ENCODE measurements around the gene PSG3. TPM values are rescaled to one million over a fixed set of nuclear protein-coding genes. Genes with fewer than 3 reads are reported as not detected.
A peak's percentile ranks its signal among the peaks of the same experiment; 100 is the strongest.
"Not testable (repeated sequence)": the region's sequence is repeated elsewhere in the genome, so short reads cannot be mapped to it uniquely, and the experiment has no call there.

PSG3 gene
- total RNA-seq: not detected in 2 replicates
- not detected in 2 replicates for polyA plus RNA-seq

DNA sequence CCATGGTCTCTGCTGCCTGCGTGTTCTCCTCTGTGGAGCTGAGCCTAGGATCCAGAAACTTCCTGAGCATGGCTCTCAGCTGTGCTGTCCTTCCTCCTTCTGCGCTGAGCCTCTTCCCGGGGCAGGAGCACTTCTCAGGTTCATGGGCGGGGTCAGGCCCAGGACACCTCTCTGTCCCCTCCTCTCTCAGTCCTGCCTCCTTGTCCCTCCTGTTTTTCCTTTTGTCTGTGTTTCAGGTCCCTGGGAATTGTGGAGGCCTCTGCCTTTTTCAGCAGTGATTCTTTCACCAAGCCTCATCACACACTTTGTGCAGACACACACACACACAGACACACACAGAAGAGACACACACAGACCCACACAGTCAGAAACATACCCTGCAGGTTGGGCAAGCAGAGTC is at the start of gene PSG3:
Gene PSG3, minus strand, starts transcription at position 101 of the 400 bp plus-strand sequence. Its CDS starts 97 bp downstream, at position 4.
- not testable (repeated sequence) for H3K27me3 ChIP-seq; H3K9me3 ChIP-seq (ENCODE audit: low read depth); DNase-seq (ENCODE audit: low read depth in 1 of 2, low spot score in 1 of 2); H3K36me3 ChIP-seq; H3K27ac ChIP-seq; H3K4me1 ChIP-seq (ENCODE audit: low read depth); H3K4me3 ChIP-seq

DNA sequence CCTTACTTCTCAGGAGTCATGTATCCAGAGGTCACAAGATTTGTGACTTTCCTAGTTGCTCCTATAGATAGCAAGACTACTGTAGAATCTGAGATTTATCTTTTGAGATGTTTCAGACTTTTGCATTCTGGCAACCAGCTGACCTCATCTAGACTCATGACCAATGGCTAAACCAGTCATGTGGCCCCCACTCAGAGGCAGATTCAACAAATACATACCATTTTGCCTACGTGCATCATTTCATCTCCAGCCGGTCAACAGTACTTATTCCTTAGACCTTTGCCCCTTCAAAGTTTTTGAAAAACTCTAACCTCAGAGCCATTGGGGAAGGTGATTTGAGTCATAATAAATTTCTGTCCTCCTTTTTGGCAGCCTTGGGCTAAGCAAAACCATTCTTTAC is 48.5 kb upstream of the PSG3 start:
- H3K4me1 ChIP-seq (ENCODE audit: low read depth); H3K9me3 ChIP-seq (ENCODE audit: low read depth); H3K4me3 ChIP-seq; DNase-seq (ENCODE audit: low read depth in 1 of 2, low spot score in 1 of 2); H3K27me3 ChIP-seq; H3K27ac ChIP-seq; H3K36me3 ChIP-seq: not testable (repeated sequence)

DNA sequence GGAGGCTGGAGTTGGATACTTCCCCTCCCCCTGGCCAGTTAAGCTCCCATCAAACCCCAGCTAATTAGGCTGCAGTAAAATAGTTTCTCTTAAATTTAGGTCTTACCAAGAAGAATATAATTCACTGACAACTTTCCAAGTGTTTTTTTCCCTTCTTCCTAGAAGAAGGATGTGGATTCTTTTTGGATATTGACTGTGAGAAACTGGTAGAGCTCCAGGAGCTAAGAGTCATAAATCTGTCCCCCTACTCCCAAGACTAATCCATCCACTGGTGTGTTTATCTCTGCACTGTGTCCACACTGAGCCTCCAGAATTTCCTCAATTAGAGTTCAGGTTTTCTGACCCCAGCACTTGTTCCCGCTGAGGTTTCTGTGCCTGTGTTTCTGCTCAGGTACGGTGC is 47.5 kb upstream of the PSG3 start:
- not testable (repeated sequence) for H3K9me3 ChIP-seq (ENCODE audit: low read depth); H3K4me3 ChIP-seq; H3K36me3 ChIP-seq; DNase-seq (ENCODE audit: low read depth in 1 of 2, low spot score in 1 of 2); H3K4me1 ChIP-seq (ENCODE audit: low read depth); H3K27me3 ChIP-seq; H3K27ac ChIP-seq

DNA sequence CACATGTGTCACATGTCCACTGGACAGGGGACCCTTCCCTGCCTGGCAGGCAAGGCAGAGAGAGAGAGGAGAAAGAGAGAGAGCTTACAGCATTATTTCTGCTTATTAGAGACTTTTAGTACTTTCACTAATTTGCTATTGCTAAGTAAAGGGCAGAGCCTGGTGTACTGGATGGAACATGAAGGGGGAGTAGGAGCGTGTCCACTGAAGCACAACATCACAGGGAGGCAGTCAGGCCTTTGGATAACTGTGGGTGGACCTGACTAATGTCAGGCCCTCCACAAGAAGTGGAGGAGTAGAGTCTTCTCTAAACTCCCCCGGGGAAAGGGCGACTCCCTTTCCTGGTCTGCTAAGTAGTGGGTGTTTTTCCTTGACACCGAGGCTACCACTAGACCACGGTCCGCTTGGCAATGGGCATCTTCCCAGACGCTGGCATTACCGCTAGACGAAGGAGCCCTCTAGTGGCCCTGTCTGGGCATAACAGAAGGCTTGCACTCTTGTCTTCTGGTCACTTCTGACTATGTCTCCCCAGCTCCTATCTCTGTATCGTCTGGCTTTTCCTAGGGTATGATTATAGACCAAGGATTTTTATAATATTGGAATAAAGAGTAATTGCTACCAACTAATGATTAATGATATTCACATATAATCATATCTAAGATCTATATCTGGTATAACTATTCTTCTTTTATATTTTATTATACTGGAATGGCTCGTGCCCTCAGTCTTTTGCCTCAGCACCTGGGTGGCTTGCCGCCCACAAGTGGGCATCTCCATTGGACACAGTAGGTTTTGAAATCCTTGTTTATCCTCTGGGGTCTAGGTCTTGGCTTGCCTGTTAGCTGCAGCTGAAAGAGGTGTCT is 36.7 kb upstream of the PSG3 start:
- not testable (repeated sequence) for H3K4me1 ChIP-seq (ENCODE audit: low read depth); H3K4me3 ChIP-seq; H3K36me3 ChIP-seq; H3K27ac ChIP-seq; H3K27me3 ChIP-seq; H3K9me3 ChIP-seq (ENCODE audit: low read depth)
- TF ChIP-seq, protein P1, sequence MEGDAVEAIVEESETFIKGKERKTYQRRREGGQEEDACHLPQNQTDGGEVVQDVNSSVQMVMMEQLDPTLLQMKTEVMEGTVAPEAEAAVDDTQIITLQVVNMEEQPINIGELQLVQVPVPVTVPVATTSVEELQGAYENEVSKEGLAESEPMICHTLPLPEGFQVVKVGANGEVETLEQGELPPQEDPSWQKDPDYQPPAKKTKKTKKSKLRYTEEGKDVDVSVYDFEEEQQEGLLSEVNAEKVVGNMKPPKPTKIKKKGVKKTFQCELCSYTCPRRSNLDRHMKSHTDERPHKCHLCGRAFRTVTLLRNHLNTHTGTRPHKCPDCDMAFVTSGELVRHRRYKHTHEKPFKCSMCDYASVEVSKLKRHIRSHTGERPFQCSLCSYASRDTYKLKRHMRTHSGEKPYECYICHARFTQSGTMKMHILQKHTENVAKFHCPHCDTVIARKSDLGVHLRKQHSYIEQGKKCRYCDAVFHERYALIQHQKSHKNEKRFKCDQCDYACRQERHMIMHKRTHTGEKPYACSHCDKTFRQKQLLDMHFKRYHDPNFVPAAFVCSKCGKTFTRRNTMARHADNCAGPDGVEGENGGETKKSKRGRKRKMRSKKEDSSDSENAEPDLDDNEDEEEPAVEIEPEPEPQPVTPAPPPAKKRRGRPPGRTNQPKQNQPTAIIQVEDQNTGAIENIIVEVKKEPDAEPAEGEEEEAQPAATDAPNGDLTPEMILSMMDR (IDR thresholded peaks at IDR 0.05; ENCODE audit: low read depth, low read length): peak; percentile 85
- peak in 1 of 2 donors; percentile 71 for DNase-seq (ENCODE audit: low read depth in 1 of 2, low spot score in 1 of 2)

DNA sequence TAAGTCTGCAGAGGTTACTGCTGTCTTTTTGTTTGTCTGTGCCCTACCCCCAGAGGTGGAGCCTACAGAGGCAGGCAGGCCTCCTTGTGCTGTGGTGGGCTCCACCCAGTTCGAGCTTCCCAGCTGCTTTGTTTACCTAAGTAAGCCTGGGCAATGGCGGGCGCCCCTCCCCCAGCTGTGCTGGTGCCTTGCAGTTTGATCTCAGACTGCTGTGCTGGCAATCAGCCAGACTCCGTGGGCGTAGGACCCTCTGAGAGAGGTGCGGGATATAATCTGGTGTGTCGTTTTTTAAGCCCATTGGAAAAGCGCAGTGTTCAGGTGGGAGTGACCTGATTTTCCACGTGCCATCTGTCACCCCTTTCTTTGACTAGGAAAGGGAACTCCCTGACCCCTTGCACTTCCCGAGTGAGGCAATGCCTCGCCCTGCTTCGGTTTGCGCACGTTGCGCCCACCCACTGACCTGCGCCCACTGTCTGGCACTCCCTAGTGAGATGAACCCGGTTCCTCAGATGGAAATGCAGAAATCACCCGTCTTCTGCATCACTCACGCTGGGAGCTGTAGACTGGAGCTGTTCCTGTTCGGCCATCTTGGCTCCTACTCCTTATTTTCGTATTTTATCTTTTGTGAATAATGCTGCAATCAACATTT is 34.4 kb upstream of the PSG3 start:
- H3K27ac ChIP-seq; H3K36me3 ChIP-seq; H3K4me1 ChIP-seq (ENCODE audit: low read depth); H3K9me3 ChIP-seq (ENCODE audit: low read depth); H3K4me3 ChIP-seq; H3K27me3 ChIP-seq; DNase-seq (ENCODE audit: low read depth in 1 of 2, low spot score in 1 of 2): not testable (repeated sequence)

DNA sequence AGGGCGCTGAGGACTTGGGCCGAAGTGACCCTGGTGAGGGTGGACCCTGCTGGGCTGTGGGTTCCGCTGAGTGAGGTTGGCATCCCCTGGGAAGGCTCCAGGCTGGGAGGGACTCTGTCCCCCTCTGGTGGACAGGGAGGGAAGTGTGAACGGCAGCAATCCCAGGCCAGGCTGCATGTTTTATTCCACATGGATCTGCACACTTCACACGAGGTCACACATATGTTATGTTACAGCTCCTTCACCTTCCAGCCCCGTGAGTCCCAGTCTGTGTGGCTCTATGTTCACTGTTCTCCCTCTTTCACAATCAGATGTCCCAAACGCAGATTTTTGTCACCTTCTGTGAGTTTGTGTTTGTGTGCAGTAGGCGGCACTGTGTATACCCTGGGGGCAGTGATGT is 27.0 kb upstream of the PSG3 start:
- TF ChIP-seq, protein P1 (IDR thresholded peaks at IDR 0.05; ENCODE audit: low read depth, low read length): peak; percentile 5
- DNase-seq (ENCODE audit: low read depth in 1 of 2, low spot score in 1 of 2); H3K4me3 ChIP-seq; H3K27ac ChIP-seq; H3K36me3 ChIP-seq; H3K4me1 ChIP-seq (ENCODE audit: low read depth); H3K9me3 ChIP-seq (ENCODE audit: low read depth); H3K27me3 ChIP-seq: not testable (repeated sequence)

DNA sequence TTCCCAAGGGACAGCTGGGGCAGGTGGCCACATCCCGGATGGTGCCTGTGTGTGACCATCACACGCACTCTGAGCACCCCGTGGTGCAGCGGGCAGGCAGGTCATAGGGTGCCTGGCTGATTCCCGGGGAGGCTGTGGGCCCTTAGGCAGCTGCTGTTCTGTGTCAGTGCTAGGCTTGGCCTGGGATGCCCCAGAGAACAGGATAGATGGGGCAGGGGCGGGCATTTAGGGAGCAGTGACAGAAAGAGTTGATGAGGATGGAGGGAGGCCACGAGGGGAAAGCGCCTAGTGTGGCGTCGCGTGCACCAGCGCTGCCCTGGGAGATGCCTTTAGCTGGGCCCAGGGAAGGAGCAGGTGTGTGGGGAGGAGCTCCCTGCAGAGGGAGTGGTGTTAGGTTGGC is 26.6 kb upstream of the PSG3 start:
- not testable (repeated sequence) for H3K4me3 ChIP-seq; H3K4me1 ChIP-seq (ENCODE audit: low read depth); H3K36me3 ChIP-seq; H3K27ac ChIP-seq; H3K9me3 ChIP-seq (ENCODE audit: low read depth); DNase-seq (ENCODE audit: low read depth in 1 of 2, low spot score in 1 of 2); H3K27me3 ChIP-seq

DNA sequence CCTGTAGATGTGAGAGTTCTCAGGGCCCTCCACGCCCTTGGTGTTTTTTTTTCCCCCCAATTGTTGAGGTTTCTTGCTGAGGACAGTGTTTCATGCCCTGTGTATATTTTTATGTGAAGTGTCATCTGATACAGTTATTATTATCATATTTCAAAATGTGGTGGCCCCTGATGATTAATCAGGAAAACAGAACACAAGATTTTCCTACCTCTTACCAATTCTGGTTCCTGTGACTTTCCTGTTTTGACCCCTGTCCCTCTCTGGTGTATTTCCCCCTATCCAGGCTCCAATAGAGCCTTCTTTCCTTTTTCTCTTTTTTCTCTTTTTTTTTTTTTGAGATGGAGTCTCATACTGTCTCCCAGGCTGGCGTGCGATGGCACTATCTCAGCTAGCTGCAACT is 24.6 kb upstream of the PSG3 start:
- H3K27ac ChIP-seq: no peak overlapping the region
- H3K27me3 ChIP-seq: no peaks in the 10 kb centered on the region
- no peaks in the 10 kb centered on the region for H3K9me3 ChIP-seq (ENCODE audit: low read depth)
- TF ChIP-seq, protein P1 (IDR thresholded peaks at IDR 0.05; ENCODE audit: low read depth, low read length): no peak
- DNase-seq (ENCODE audit: low read depth in 1 of 2, low spot score in 1 of 2): no peak
- H3K4me1 ChIP-seq (ENCODE audit: low read depth): no peaks in the 10 kb centered on the region
- no peak overlapping the region for H3K4me3 ChIP-seq
- no peaks in the 10 kb centered on the region for H3K36me3 ChIP-seq

Measured in cardiac muscle cell (in vitro differentiated cells and primary cell).